Measurements from ENCODE around the gene GSC2. TPM values are rescaled to one million over a fixed set of nuclear protein-coding genes. Genes with fewer than 3 reads are reported as not detected.
A peak's percentile ranks its signal among the peaks of the same experiment; 100 is the strongest.

Gene GSC2
- total and polyA plus RNA-seq, 9 of the 15 experiments (the other 6 are each of a cell fraction or from before 2014, with no cell fraction given) = not detected

- no peak for TF ChIP-seq RERE (CRISPR knock-in tag; IDR thresholded peaks at IDR 0.05; ENCODE audit: borderline replicate concordance)
- TF ChIP-seq ZNF263 (CRISPR knock-in tag; IDR thresholded peaks at IDR 0.05; ENCODE audit: borderline replicate concordance) = no peak
- no peak for TF ChIP-seq ZNF212 (CRISPR knock-in tag; IDR thresholded peaks at IDR 0.05)
- no peak for TF ChIP-seq LCOR (CRISPR knock-in tag; IDR thresholded peaks at IDR 0.05)
- no peak for TF ChIP-seq GATAD2B (IDR thresholded peaks at IDR 0.05; ENCODE audit: borderline replicate concordance)
- TF ChIP-seq FOS (IDR thresholded peaks at IDR 0.05; ENCODE audit: extremely low read depth, insufficient read length) = no peak
- TF ChIP-seq ZKSCAN3 (CRISPR knock-in tag; IDR thresholded peaks at IDR 0.05) = no peak
- no peak for TF ChIP-seq CGGBP1 (CRISPR knock-in tag; IDR thresholded peaks at IDR 0.05)
- TF ChIP-seq KDM5B (IDR thresholded peaks at IDR 0.05; ENCODE audit: insufficient replicate concordance, low read depth, low read length) = peak; percentile 77
- peak; percentile 68 for TF ChIP-seq NEUROD1 (IDR thresholded peaks at IDR 0.05; ENCODE audit: borderline replicate concordance, low read depth, low read length, partially characterized antibody)
- TF ChIP-seq POU5F1 (IDR thresholded peaks at IDR 0.05; ENCODE audit: borderline replicate concordance, low read depth, low read length, partially characterized antibody) = no peak
- TF ChIP-seq MLLT1 (IDR thresholded peaks at IDR 0.05) = peak in 1 of 2 experiments; percentile 65; a peak in 2 of 4 replicates
- no peak for TF ChIP-seq TGIF2 (CRISPR knock-in tag; IDR thresholded peaks at IDR 0.05)
- TF ChIP-seq PCBP1 (IDR thresholded peaks at IDR 0.05; ENCODE audit: low read depth, low read length, poor library complexity, severe bottlenecking) = no peak
- no peak for TF ChIP-seq SOX6 (IDR thresholded peaks at IDR 0.05)
- no peak for TF ChIP-seq ZNF197 (CRISPR knock-in tag; IDR thresholded peaks at IDR 0.05; ENCODE audit: low read depth)
- no peak for TF ChIP-seq NFIX (CRISPR knock-in tag; IDR thresholded peaks at IDR 0.05; ENCODE audit: low read depth)
- no peak for TF ChIP-seq ARID3B (CRISPR knock-in tag; IDR thresholded peaks at IDR 0.05; ENCODE audit: borderline replicate concordance)
- no peak for TF ChIP-seq DLX4 (CRISPR knock-in tag; IDR thresholded peaks at IDR 0.05)
- peak; percentile 96 for TF ChIP-seq SETDB1 (IDR thresholded peaks at IDR 0.05; ENCODE audit: low read length)
Measured at GRCh38 chr22:19121631-19122142, 28.4 kb downstream of the GSC2 start (continued).

Measured in K562 (cell line).